AG04449 (cell line): ENCODE results near the gene TRNT1.

Experiments
- CTCF ChIA-PET: fragments of 350-600 bp; formaldehyde crosslinking; extraction: SDS; loops from one replicate; lab custom pipeline; 2021; ENCODE audit warnings: antibody characterized with exemption; lab: Yijun Ruan, JAX
- POLR2A ChIA-PET: fragments of 400-600, 350-600 bp; formaldehyde crosslinking; extraction: SDS; loops from one replicate; lab custom pipeline; 2020; ENCODE audit warnings: antibody characterized with exemption, inconsistent platforms; lab: Yijun Ruan, JAX
- DNase-seq: peaks from one replicate; pipeline ENCODE4 v3.0.0-alpha.2; 2010; ENCODE audit warnings: low read depth, low spot score
- H3K4me3 ChIP-seq: 2 replicates; pipeline ENCODE4 v1.5.1; 2011; ENCODE audit warnings: low read depth, mild to moderate bottlenecking, control low read depth, low read length
- TF ChIP-seq, protein P1 (sequence below): IDR thresholded peaks from one replicate; pipeline ENCODE4 v1.5.1; 2011; ENCODE audit warnings: mild to moderate bottlenecking, moderate library complexity, low read length, control low read depth, inconsistent platforms; ENCODE audit not compliant: insufficient read depth; ENCODE audit errors: missing control alignments

The TRNT1 gene

DNA sequence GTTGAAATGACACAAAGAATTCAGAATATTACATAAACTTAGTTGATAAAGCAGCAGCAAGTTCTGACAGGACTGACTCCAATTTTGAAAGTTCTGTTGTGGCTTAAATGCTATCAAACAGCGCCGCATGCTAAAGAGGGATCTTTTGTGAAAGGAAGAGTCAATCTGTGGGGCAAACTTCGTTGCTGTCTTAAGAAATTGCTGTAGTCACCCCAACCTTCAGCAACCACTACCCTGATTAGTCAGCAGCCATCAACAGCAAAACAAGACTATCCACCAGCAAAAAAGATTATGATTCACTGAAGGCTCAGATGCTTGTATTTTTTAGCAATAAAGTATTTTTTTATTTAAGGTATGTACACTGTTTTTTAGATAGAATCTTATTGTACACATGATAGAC, 38.5 kb downstream of the TRNT1 start:
- ChIA-PET CTCF (no interaction called here), POLR2A (no interaction called here)
- TF ChIP-seq, protein P1, sequence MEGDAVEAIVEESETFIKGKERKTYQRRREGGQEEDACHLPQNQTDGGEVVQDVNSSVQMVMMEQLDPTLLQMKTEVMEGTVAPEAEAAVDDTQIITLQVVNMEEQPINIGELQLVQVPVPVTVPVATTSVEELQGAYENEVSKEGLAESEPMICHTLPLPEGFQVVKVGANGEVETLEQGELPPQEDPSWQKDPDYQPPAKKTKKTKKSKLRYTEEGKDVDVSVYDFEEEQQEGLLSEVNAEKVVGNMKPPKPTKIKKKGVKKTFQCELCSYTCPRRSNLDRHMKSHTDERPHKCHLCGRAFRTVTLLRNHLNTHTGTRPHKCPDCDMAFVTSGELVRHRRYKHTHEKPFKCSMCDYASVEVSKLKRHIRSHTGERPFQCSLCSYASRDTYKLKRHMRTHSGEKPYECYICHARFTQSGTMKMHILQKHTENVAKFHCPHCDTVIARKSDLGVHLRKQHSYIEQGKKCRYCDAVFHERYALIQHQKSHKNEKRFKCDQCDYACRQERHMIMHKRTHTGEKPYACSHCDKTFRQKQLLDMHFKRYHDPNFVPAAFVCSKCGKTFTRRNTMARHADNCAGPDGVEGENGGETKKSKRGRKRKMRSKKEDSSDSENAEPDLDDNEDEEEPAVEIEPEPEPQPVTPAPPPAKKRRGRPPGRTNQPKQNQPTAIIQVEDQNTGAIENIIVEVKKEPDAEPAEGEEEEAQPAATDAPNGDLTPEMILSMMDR: no peak
- H3K4me3 ChIP-seq: no peak overlapping the region
- DNase-seq: no peak

- no peak for DNase-seq
- TF ChIP-seq, protein P1: no peak
- ChIA-PET POLR2A (no interaction called here), CTCF (no interaction called here)
- no peak overlapping the region for H3K4me3 ChIP-seq
These were observed 38.9 kb downstream of the TRNT1 start for GRCh38 chr3:3165650-3166049.

DNA sequence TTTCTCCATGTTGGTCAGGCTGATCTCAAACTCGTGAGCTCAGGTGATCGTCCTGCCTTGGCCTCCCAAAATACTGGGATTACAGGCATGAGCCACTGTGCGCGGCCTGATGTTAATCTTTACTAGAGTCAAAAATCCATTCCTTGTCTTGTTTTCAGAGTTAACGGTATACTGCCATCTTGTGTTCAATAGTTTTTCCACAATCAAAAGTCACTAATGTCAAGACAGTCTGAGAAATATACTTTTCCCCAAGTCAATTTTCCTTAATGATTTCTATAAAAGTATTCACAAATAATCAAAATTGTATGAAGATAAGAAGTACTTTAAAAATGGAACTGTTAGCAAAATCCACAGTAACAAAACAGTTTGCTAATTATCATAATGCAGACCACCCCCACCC, 44.3 kb downstream of the TRNT1 start:
- TF ChIP-seq, protein P1: peak; percentile 32
- POLR2A ChIA-PET: no interaction called here

DNA sequence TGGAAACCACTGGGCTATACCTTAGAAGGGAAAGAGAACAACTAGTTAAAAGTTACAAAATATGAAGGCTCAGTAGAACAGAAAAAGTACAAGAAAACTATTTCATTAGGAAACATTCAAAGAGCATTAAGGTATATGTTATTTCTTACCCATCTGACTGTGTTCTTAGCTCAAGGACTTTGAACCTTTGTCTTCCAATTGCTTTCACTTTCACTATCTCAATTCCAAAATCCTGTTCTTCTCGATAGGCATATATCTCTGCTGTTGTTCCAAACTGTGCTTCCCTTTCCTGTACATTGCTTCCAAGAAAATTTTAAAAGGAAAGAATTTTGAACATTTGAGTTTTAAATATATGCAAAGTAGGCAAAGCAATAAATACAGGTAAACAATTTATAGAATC, 45.9 kb downstream of the TRNT1 start:
- TF ChIP-seq, protein P1: no peak
- POLR2A ChIA-PET: no interaction called here
- DNase-seq: no peak
- CTCF ChIA-PET: interaction anchor here (7.7 kb wide), 1 partner anchor 14 kb away, joined by 80 read pairs; no protein-coding TSS in a partner anchor
- H3K4me3 ChIP-seq: no peak overlapping the region

More for the DNA sequence above, 44.3 kb downstream of the TRNT1 start:
- H3K4me3 ChIP-seq: no peak overlapping the region
- no peak for DNase-seq
- CTCF ChIA-PET: interaction anchor here (7.7 kb wide), 1 partner anchor 12 kb away, joined by 80 read pairs; no protein-coding TSS in a partner anchor

- no peak for DNase-seq
- H3K4me3 ChIP-seq: peak overlapping the region; percentile 89
- POLR2A ChIA-PET: no interaction called here
- CTCF ChIA-PET: interaction anchor here (0.8 to 1.6 kb wide), 3 partner anchors 9 to 43 kb away, joined by 3 to 6 read pairs (median 3); no protein-coding TSS in a partner anchor
- TF ChIP-seq, protein P1: no peak
These were observed 51.2 kb downstream of the TRNT1 start for GRCh38 chr3:3177861-3178497.

DNA sequence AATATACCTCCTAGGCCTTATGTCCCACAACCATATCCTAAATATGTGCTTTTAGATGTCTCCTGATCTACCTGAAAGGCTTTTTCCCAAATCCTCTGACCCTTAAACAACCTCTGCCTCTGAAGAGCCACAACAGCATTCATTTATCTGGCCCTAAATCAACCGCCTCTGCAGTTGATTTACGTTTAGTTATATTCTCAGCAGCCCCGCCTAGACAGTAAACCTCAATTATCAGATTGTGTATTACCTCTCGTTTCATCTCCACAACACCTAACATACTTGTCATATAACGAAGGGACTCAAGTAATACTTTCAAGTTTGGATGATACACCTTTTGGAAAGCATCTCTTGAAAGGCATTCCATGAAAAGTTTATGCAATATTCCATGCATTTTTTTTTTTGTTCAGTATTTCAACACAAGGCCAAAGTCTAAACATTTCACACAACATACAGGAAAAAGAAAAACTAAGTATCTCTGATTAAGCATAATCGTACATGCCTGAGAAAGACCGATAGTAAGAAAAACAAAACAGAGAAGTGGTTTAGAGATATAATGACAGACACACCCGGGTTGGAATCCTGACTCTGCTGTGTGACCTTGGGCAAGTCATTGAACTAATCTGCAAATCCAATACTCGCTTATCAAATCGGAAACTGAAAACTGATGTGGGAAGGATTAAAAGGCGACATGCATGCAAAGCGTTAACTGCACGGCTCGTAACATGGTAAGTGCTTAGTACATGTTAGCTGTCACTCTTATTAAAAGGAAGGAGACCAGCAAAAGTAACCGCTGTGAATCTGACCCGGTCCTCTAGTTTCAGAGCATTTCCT, 52.0 kb downstream of the TRNT1 start:
- TF ChIP-seq, protein P1: no peak
- CTCF ChIA-PET: interaction anchor here (0.8 to 2.1 kb wide), 9 partner anchors 10 to 49 kb away, joined by 3 to 14 read pairs (median 4); no protein-coding TSS in a partner anchor
- no peak for DNase-seq
- peak overlapping the region; percentile 89 for H3K4me3 ChIP-seq
- POLR2A ChIA-PET: interaction anchor here (0.9 kb wide), 1 partner anchor 19 kb away, joined by 3 read pairs; no protein-coding TSS in a partner anchor
